ENCODE results near the gene PAM. TPM values are rescaled to one million over a fixed set of nuclear protein-coding genes. Genes with fewer than 3 reads are reported as not detected.

The PAM gene
- total and polyA plus RNA-seq, 4 donors: 8.2 to 27.5 (median 13.7) TPM

GRCh38 chr5:102971676-102972293 is 216.7 kb downstream of the PAM start:
- no peak overlapping the region for H3K4me3 ChIP-seq (ENCODE audit: low read depth in 1 of 3, low read length in 3 of 3)
- H3K27ac ChIP-seq (ENCODE audit: low read depth in 1 of 2, low read length in 2 of 2): no peak overlapping the region
- H3K9me3 ChIP-seq (ENCODE audit: control insufficient read depth in 4 of 4, low read length in 3 of 4): no peaks in the 10 kb centered on the region
- H3K4me1 ChIP-seq (ENCODE audit: control insufficient read depth in 4 of 4, insufficient read depth in 4 of 4, low read length in 3 of 4): no peaks in the 10 kb centered on the region
- 90% methylated on average over 1 of the region's 1 CpG for WGBS
- peak; percentile 61 to 74 for TF ChIP-seq RAD21 (IDR thresholded peaks at IDR 0.05)
- TF ChIP-seq NR2F2 (IDR thresholded peaks at IDR 0.05): no peak
- no peak for TF ChIP-seq EGR1 (IDR thresholded peaks at IDR 0.05; ENCODE audit: low read depth in 2 of 2)
- TF ChIP-seq, protein P1, sequence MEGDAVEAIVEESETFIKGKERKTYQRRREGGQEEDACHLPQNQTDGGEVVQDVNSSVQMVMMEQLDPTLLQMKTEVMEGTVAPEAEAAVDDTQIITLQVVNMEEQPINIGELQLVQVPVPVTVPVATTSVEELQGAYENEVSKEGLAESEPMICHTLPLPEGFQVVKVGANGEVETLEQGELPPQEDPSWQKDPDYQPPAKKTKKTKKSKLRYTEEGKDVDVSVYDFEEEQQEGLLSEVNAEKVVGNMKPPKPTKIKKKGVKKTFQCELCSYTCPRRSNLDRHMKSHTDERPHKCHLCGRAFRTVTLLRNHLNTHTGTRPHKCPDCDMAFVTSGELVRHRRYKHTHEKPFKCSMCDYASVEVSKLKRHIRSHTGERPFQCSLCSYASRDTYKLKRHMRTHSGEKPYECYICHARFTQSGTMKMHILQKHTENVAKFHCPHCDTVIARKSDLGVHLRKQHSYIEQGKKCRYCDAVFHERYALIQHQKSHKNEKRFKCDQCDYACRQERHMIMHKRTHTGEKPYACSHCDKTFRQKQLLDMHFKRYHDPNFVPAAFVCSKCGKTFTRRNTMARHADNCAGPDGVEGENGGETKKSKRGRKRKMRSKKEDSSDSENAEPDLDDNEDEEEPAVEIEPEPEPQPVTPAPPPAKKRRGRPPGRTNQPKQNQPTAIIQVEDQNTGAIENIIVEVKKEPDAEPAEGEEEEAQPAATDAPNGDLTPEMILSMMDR (IDR thresholded peaks at IDR 0.05; ENCODE audit: low read depth, low read length, missing input control): peak; percentile 40
- no peak for TF ChIP-seq FOXA2 (IDR thresholded peaks at IDR 0.05)
- DNase-seq (ENCODE audit: low spot score): no peak
- H3K36me3 ChIP-seq (ENCODE audit: control insufficient read depth in 4 of 4, insufficient read depth in 3 of 4, low read depth in 1 of 4, low read length in 3 of 4): no peaks in the 10 kb centered on the region
- H3K27me3 ChIP-seq (ENCODE audit: control insufficient read depth in 4 of 4, insufficient read depth in 4 of 4, low read length in 3 of 4): no peaks in the 10 kb centered on the region
- H3K9ac ChIP-seq (ENCODE audit: low read depth in 1 of 2, low read length in 2 of 2): no peak overlapping the region

DNA sequence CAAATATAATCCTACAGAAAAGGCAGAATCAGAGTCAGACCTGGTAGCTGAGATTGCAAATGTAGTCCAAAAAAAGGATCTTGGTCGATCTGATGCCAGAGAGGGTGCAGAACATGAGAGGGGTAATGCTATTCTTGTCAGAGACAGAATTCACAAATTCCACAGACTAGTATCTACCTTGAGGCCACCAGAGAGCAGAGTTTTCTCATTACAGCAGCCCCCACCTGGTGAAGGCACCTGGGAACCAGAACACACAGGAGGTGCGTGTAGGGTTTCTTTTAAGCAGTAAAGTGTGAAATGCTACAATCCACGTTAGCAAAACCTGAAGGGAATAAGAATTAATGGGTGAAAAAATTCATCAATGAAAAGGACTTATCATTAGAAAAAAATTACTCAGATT is 219.1 kb downstream of the PAM start:
- Histone ChIP-seq H3K36me3 (ENCODE audit: control insufficient read depth in 4 of 4, insufficient read depth in 3 of 4, low read depth in 1 of 4, low read length in 3 of 4) (no peaks in the 10 kb centered on the region), H3K4me1 (ENCODE audit: control insufficient read depth in 4 of 4, insufficient read depth in 4 of 4, low read length in 3 of 4) (no peaks in the 10 kb centered on the region), H3K9me3 (ENCODE audit: control insufficient read depth in 4 of 4, low read length in 3 of 4) (no peaks in the 10 kb centered on the region), H3K27ac (ENCODE audit: low read depth in 1 of 2, low read length in 2 of 2) (no peak overlapping the region), H3K27me3 (ENCODE audit: control insufficient read depth in 4 of 4, insufficient read depth in 4 of 4, low read length in 3 of 4) (no peaks in the 10 kb centered on the region), H3K9ac (ENCODE audit: low read depth in 1 of 2, low read length in 2 of 2) (no peak overlapping the region), H3K4me3 (ENCODE audit: low read depth in 1 of 3, low read length in 3 of 3) (no peak overlapping the region)
- 85% methylated on average over 3 of the region's 3 CpGs for WGBS
- DNase-seq (ENCODE audit: low spot score): no peak
- TF ChIP-seq HNF4G (IDR thresholded peaks at IDR 0.05) (no peak), REST (IDR thresholded peaks at IDR 0.05) (no peak), HNF4A (conservative IDR thresholded peaks at IDR 0.05) (no peak), EGR1 (IDR thresholded peaks at IDR 0.05; ENCODE audit: low read depth in 2 of 2) (no peak), RXRA (IDR thresholded peaks at IDR 0.05) (no peak), NR2F2 (IDR thresholded peaks at IDR 0.05) (no peak)
- TF ChIP-seq, protein P2, sequence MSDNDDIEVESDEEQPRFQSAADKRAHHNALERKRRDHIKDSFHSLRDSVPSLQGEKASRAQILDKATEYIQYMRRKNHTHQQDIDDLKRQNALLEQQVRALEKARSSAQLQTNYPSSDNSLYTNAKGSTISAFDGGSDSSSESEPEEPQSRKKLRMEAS (IDR thresholded peaks at IDR 0.05): no peak
- TF ChIP-seq, protein P3, sequence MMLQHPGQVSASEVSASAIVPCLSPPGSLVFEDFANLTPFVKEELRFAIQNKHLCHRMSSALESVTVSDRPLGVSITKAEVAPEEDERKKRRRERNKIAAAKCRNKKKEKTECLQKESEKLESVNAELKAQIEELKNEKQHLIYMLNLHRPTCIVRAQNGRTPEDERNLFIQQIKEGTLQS (IDR thresholded peaks at IDR 0.05): no peak

GRCh38 chr5:102975045-102975444 is 219.9 kb downstream of the PAM start:
- 90% methylated on average over 4 of the region's 4 CpGs for WGBS
- Histone ChIP-seq H3K27ac (ENCODE audit: low read depth in 1 of 2, low read length in 2 of 2) (no peak overlapping the region), H3K27me3 (ENCODE audit: control insufficient read depth in 4 of 4, insufficient read depth in 4 of 4, low read length in 3 of 4) (no peaks in the 10 kb centered on the region), H3K4me3 (ENCODE audit: low read depth in 1 of 3, low read length in 3 of 3) (no peak overlapping the region), H3K9ac (ENCODE audit: low read depth in 1 of 2, low read length in 2 of 2) (no peak overlapping the region), H3K4me1 (ENCODE audit: control insufficient read depth in 4 of 4, insufficient read depth in 4 of 4, low read length in 3 of 4) (no peaks in the 10 kb centered on the region), H3K36me3 (ENCODE audit: control insufficient read depth in 4 of 4, insufficient read depth in 3 of 4, low read depth in 1 of 4, low read length in 3 of 4) (no peaks in the 10 kb centered on the region), H3K9me3 (ENCODE audit: control insufficient read depth in 4 of 4, low read length in 3 of 4) (no peaks in the 10 kb centered on the region)
- TF ChIP-seq TAF1 (conservative IDR thresholded peaks at IDR 0.05) (no peak), FOXA1 (IDR thresholded peaks at IDR 0.05) (no peak), ZBTB33 (IDR thresholded peaks at IDR 0.05) (no peak), HNF4G (IDR thresholded peaks at IDR 0.05) (no peak), YY1 (IDR thresholded peaks at IDR 0.05) (no peak), FOXA2 (IDR thresholded peaks at IDR 0.05) (no peak), SP1 (IDR thresholded peaks at IDR 0.05) (no peak)
- TF ChIP-seq, protein P1 (IDR thresholded peaks at IDR 0.05; ENCODE audit: low read depth, low read length, missing input control): no peak
- no peak for DNase-seq (ENCODE audit: low spot score)
